ENCODE measurements around the gene PITPNM1.
"Not testable (repeated sequence)": the region's sequence is repeated elsewhere in the genome, so short reads cannot be mapped to it uniquely, and the experiment has no call there.

The PITPNM1 gene

GRCh38 chr11:67504950-67505581, at the start of gene PITPNM1:
Gene PITPNM1, minus strand, starts transcription at chr11:67505363. Its CDS starts 1,183 bp downstream, at chr11:67504180.
- DNase-seq (ENCODE audit: low spot score): peak; percentile 67

GRCh38 chr11:67551697-67552096, 46.5 kb upstream of the PITPNM1 start:
- not testable (repeated sequence) for DNase-seq (ENCODE audit: low spot score)

- DNase-seq (ENCODE audit: low spot score): no peak
Measured at GRCh38 chr11:67551127-67551526, 46.0 kb upstream of the PITPNM1 start.

- no peak for DNase-seq (ENCODE audit: low spot score)
Measured at GRCh38 chr11:67548555-67549110, 43.5 kb upstream of the PITPNM1 start.

- not testable (repeated sequence) for DNase-seq (ENCODE audit: low spot score)
Measured at GRCh38 chr11:67548112-67548511, 42.9 kb upstream of the PITPNM1 start.

GRCh38 chr11:67545280-67545679, 40.1 kb upstream of the PITPNM1 start:
- DNase-seq (ENCODE audit: low spot score): no peak

- DNase-seq (ENCODE audit: low spot score): no peak
Measured at GRCh38 chr11:67544616-67545242, 39.6 kb upstream of the PITPNM1 start.

GRCh38 chr11:67543585-67543984, 38.4 kb upstream of the PITPNM1 start:
- no peak for DNase-seq (ENCODE audit: low spot score)

- DNase-seq (ENCODE audit: low spot score): no peak
Measured at GRCh38 chr11:67542971-67543370, 37.8 kb upstream of the PITPNM1 start.

- no peak for DNase-seq (ENCODE audit: low spot score)
Measured at GRCh38 chr11:67542169-67542568, 37.0 kb upstream of the PITPNM1 start.

GRCh38 chr11:67541198-67541597, 36.0 kb upstream of the PITPNM1 start:
- DNase-seq (ENCODE audit: low spot score): no peak

GRCh38 chr11:67539550-67539949, 34.4 kb upstream of the PITPNM1 start:
- no peak for DNase-seq (ENCODE audit: low spot score)

- no peak for DNase-seq (ENCODE audit: low spot score)
Measured at GRCh38 chr11:67538823-67539505, 33.8 kb upstream of the PITPNM1 start.

- no peak for DNase-seq (ENCODE audit: low spot score)
Measured at GRCh38 chr11:67538306-67538705, 33.1 kb upstream of the PITPNM1 start.

- DNase-seq (ENCODE audit: low spot score): no peak
Measured at GRCh38 chr11:67535561-67535960, 30.4 kb upstream of the PITPNM1 start.

- DNase-seq (ENCODE audit: low spot score): no peak
Measured at GRCh38 chr11:67534070-67534679, 29.0 kb upstream of the PITPNM1 start.

- no peak for DNase-seq (ENCODE audit: low spot score)
Measured at GRCh38 chr11:67532889-67533288, 27.7 kb upstream of the PITPNM1 start.

GRCh38 chr11:67530282-67530592, 25.1 kb upstream of the PITPNM1 start:
- no peak for DNase-seq (ENCODE audit: low spot score)

GRCh38 chr11:67528376-67528775, 23.2 kb upstream of the PITPNM1 start:
- DNase-seq (ENCODE audit: low spot score): no peak

- no peak for DNase-seq (ENCODE audit: low spot score)
Measured at GRCh38 chr11:67525275-67525976, 20.3 kb upstream of the PITPNM1 start.

GRCh38 chr11:67524480-67524808, 19.3 kb upstream of the PITPNM1 start:
- no peak for DNase-seq (ENCODE audit: low spot score)
